NCI-H187 treated with DMSO at 0.1 percent for 48 hours (cell line): ENCODE measurements around the gene C1orf159.
"Not testable (repeated sequence)": the region's sequence is repeated elsewhere in the genome, so short reads cannot be mapped to it uniquely, and the experiment has no call there.

ENCODE experiments used
- DNase-seq: peaks from one replicate; lab custom pipeline; 2025; lab: John Stamatoyannopoulos, UW

Gene C1orf159

DNA sequence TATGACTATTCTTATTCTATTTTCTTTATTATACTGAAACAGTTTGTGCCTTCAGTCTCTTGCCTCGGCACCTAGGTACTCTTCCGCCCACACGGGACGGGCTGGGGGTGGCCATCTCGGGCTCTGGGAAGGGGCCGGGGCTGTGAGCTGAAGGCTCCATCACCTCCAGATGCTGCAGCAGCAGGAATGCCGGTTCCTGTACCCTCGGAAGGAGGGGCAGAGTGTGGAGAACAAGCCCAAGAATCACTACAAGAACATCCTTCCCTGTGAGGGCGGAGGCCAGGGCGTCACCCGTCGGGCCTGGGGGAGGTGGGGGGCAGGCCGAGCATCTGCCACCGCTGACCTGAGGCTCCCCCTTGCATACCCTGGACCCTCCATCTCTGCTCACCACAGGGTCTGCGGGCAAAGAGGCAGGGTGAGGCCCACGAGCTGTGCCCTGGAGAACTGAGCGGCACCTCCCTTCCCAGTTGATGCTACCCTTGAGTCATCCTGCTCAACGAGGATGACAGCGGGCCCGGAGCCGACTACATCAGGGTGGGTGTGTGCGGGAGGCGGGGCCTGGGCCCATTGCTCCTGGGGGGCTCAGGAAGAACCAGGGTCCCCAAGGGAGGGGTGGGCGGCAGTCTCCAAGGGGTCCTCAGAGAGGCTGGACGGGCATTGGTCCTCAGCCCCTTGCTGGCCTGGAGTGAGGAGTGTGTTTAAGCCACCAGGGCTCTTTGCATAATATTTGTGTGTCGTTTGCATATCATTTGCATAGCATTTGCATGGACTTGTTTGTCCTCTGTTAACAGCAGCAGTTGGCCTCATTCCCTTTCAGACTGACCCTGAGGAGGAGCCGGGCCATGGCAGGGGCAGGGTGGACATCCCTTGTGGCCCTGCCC lies 49.2 kb downstream of the C1orf159 start:
- DNase-seq, result no peak

DNA sequence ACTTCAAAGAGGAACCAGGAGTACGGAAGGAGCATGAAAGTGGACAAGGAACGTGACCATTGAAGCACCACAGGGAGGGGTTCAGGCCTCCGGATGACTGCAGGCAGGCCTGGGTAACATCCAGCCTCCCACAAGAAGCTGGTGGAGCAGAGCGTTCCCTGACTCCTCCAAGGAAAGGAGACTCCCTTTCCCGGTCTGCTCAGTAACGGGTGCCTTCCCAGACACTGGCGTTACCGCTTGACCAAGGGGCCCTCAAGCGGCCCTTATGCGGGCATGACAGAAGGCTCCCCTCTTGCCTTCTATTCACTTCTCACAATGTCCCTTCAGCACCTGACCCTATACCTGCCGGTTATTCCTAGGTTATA lies 50.0 kb downstream of the C1orf159 start:
- not testable (repeated sequence) for DNase-seq

DNA sequence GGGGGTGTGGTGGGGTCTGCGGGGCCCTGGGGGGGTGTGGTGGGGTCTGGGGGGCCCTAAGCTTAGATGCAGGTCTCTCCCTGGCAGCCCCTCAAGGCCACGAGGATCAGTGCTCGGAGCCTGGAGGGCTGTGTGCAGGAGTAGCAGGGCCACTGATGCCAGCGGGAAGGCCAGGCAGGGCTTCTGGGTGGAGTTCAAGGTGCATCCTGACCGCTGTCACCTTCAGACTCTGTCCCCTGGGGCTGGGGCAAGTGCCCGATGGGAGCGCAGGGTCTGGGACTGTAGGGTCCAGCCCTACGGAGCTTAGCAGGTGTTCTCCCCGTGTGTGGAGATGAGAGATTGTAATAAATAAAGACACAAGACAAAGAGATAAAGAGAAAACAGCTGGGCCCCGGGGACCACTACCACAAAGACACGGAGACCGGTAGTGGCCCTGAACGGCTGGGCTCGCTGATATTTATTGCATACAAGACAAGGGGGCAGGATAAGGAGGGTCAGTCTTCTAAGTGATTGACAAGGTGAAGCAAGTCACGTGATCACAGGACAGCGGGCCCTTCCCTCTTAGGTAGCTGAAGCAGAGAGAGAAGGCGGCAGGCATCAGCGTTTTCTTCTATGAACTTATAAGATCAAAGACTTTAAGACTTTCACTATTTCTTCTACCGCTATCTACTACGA lies 50.5 kb downstream of the C1orf159 start:
- no peak for DNase-seq

DNA sequence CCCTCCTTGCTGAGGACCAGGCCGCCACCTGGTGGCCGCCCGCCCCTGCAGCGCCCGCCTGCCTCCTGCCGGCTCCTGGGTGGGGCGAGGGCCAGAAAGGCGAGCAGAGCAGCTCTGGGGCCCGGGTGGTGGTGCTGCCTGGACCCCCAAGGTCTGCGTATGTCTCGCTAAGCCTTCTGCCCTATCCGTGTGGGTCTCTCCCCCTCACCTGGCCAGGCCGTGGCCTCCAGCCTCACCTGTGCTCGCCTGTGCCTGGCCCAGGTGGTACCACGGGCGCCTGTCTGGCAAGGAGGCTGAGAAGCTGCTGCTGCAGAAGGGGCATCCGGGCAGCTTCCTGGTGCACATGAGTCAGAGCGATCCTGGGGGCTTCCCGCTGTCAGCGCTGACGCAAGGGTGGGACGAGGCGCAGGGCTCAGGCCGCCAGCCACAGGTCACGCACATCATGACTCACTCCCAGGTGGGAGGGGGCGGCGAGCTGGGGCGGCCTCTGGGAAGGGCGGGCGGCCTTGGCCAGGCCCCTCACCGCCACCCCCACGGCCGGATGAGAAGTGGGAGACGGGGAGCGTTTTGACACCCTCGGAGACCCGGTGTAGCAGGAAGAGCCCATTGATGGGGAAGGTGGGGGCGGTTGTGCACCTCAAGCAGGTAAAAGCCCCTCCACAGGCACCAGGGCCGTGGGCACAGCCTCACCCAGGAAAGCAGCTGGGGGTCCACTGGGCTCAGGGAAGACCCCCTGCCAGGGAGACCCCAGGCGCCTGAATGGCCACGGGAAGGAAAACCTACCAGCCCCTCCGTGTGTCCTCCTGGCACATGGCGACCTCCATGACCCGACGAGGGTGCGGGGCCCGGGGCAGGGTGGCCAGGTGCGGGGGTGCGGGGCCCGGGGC lies 51.7 kb downstream of the C1orf159 start:
- DNase-seq, result no peak

DNA sequence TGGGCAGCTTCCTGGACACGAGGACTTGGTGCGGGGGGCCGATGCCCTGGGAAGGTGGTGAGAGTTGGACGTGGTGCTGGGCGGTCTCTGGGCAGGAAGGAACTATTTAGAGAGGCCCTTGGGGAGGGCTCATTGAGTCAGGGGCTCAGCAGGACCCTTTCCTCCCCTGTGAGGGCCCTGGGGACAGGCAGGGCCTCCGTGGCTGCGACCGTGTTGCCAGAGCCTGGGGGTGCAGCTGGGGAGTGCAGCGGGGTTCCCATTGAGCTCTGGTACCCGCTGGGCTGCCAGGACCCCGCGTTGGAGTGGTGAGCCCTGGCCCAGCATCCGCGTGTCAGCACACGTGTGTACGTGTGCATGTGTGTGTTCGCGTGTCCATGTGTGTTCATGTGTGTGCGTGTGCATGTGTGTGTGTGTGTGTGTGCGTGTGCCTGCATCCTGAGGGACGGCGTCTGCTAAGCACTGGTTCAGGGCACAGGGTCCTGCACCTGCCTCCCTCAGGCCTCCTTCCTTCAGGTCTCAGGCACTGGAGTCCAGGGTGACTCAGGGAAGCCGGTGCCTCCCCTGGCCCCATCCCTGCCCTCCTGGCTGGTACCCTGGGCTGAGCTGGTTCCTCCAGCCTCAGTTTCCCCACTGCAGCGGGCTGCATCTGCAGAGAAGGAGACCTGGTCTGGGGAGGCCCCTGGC lies 52.5 kb downstream of the C1orf159 start:
- DNase-seq, result no peak

DNA sequence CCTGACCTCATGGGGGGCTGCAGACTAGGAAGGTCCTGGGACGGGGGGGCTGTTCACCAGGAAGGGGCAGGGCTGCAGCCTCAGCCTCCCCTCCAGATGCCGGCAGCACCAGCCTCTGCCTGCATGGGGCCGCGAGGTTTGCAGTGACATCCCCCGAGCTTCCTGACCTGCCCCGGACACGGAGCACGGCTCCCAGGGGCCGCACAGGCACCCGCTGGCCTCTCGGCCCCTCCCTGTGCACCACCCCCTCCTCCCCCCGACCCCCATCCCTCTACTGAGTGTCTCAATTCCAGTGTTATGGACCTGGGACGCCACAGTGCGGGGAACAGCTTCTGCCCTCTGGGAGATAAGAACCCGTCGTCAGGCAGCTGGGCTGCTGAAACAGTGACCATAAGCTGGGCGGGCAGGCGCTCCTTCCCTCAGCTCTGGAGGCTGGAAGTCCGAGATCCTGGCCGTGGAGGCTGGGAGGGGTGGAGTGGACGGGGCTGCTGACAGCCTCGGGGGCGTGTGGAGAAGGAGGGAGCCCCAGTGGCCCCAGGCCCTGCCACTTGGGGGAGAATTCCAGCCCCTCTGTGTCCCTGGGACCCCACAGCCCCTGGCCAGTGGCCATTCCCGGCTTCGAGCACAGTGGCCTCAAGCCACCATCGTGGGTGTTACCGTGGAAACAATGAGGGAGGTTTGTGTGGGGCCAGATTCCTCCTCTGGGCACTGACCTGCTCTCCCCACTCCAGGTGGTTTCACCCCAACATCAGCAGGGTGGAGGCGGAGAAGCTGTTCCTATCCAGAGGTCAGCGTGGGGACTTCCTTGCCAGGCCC lies 53.3 kb downstream of the C1orf159 start:
- no peak for DNase-seq

DNA sequence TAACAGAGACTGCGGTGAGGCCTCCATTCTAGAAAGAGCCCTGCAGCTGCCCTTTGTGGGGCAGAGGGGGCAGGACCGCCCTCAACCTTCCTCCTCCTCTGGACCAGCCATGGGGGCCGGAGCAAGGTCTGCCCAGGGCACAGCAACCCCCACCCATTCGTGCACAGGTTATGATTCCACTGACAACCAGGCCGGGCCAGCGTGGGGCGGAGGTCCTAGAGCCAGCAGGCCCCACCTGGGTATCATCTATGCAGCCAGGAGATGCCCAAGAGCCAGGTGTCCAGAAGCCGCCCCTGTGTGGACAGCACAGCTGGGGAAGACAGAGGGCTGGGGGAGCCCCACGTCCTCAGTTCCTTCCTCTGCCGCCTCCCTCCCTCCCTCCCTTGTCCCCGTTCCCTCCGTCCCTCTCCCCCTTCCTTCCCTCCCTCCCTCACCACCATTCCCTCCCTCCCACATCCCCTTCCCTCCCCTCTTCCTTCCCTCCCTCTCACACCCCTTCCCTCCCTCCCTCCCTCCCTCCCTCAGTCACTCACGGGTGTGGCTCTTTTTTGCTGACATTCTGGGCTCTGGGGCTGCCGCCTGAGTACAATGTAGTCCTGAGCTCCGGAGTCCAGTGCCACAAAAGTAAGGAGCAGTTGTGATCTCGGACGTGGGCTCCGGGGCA lies 54.1 kb downstream of the C1orf159 start:
- no peak for DNase-seq

DNA sequence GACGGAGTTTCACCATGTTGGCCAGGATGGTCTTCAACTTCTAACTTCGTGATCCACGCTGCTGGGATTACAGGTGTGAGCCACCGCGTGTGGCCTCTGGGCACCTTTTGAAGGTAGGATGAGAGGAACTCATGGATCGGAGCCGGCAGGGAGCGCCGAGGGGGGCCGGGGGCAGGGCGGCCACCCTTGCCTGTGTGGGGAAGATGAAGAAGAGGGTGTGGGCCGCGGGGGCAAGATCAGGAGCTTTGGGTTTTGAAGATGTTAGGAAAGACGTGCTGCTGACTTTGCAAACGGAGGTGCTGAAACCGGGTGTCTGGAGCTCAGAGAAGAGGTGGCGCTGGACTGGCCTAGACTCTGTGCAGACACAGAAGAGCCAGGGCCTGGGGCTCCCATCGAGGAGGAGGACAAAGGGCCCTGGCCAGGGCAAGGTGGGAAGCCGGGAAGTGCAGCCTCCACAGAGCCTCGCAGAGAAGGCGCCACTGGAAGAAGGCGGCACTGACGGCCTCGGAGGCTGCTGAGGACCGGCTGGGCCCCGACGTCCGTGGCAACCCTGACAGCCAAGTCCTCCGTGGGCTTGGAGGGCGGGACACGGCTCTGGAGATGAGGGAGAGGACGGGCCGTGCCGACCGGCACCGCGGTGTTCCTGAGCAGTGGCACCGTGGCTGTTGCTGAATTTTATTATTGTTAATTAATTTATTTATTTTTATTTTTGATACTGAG lies 55.4 kb downstream of the C1orf159 start:
- DNase-seq, result no peak

DNA sequence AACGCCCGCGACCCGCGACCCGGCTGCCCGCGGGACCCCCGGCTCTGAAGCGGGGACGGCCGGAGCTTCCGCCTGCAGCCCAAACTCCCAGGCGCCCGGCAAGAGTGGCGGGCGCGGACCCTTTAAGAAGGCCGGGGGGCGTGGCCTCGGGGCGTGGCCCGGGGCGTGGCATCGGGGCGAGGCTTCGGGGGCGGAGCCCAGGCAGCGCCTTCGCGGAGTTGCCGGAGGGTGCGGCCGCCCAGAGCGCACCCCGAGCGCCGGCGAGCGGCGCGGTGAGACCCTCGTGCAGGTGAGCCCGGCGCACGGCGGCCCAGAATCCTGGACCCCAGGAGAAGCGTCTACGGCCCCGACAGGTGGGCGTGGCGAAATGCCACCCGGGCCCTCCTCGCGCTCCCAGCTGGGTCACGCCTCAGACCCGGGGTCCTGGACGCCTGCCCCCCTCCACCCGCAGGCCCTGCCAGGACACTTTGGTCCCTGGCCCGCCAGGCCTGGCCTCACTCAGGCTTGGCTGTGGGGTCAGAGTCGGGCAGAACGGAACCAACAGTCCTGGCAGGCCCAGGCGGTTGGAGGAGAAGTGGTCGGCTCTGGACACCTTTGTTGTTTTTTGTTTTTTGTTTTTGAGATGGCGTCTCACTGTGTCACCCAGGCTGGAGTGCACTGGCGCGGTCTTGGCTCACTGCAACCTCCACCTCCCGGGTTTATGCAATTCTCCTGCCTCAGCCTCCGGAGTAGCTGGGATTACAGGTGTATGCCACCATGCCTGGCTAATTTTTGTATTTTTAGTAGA lies 56.2 kb downstream of the C1orf159 start:
- no peak for DNase-seq

DNA sequence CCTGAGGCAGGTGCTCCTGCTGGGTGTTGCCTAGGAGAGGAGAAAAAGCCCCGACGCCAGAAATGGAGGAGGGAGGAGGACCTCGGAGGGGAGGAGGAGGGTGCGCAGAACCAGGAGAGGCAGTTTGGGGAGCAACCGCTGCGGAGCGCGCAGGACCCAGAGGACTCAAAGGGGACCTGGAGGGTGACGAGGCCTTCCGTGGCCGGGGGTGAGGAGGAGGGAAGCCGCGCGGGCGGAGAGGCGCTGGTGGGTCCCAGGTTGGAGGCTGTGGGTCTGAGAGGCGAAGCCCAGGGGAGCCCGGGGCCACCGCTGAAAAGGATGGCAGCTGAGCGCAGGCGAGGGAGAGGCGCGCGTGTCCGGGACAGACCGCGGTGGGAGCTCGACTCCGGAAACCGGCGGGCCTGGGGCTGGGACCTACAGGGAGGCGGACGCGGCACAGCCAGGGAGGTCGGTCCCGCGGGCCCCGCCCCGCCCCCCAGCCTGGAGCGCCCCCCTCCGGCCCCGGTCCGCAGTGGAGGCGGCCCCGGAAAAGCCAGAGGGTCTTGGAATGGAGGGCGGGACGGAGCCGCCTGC lies 56.9 kb downstream of the C1orf159 start:
- DNase-seq, result no peak

DNA sequence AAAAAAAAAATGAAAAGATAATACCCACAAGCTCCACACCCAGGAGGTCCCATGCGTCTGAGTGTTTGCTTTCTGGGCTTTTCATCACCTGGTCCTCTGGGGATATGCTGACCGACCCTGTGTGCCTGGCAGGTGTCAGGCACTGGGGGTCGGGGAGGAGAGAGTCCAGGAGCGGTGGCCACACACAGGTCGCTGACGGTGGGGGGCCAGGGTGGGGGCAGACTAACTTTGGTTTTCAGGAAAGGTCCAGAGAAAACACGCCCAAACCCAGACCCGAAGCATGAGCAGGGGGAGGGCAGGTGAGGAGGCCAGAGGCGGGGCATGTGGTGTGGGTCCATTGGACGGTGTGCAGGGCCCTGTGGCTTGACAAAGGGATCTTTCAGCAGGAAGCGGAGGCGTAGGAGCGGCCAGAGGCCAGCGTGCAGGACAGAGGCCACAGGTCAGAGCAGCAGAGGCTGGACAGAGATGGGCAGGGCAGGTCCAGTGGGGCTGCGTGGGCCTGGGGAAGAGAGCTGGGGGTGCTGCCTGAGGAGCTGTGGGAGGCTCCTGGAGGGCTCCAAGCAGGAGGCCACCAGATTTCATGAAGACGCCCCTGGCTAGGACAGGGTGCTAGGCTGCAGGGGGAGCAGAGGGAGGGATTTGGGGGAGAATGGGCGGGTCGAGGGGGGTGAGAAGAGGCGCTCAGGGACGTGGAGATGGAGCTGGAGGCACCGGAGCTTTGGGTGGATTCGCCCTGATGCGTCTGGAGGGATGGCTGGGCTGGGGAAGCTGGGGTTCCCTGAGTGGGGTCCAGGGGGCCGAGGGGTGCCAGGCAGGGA lies 57.6 kb downstream of the C1orf159 start:
- DNase-seq, result no peak

DNA sequence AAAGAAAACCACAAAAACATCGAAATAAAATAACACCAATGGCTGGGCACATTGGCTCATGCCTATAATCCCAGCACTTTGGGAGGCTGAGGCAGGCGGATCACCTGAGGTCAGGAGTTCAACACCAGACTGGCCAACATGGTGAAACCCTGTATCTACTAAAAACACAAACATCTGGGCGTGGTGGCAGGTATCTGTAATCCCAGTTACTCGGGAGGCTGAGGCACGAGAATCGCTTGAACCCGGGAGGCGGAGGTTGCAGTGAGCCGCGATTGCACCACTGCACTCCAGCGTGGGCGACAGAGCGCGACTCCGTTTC lies 58.2 kb downstream of the C1orf159 start:
- DNase-seq, result not testable (repeated sequence)

DNA sequence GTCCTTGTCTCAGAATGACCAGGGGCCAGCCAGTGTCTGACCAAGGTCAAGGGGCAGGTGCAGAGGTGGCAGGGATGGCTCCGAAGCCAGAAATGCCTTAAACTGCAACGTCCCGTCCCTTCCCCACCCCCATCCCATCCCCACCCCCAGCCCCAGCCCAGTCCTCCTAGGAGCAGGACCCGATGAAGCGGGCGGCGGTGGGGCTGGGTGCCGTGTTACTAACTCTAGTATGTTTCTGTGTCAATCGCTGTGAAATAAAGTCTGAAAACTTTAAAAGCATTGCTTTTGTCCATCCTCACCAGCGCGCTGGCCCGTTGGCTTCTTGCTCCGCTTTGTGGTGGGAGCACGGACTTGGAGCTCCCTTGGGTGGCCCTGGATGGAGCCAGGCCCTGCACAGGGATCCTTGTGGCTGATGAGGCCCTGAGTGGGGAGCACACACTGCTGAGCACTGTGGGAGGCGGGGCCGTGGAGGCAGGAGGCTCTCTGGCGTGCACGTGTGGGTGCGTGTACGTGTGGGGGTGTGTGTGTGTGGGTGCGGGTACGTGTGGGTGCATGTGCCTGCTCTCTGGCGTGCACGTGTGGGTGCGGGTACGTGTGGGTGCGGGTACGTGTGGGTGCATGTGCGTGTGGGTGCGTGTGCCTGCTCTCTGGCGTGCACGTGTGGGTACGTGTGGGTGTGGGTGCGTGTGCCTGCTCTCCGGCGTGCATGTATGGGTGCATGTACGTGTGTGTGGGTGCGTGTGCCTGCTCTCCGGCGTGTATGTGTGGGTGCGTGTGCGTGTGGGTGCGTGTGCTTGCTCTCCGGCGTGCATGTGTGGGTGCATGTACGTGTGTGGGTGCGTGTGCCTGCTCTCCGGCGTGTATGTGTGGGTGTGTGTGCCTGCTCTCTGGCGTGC lies 59.8 kb downstream of the C1orf159 start:
- no peak for DNase-seq

DNA sequence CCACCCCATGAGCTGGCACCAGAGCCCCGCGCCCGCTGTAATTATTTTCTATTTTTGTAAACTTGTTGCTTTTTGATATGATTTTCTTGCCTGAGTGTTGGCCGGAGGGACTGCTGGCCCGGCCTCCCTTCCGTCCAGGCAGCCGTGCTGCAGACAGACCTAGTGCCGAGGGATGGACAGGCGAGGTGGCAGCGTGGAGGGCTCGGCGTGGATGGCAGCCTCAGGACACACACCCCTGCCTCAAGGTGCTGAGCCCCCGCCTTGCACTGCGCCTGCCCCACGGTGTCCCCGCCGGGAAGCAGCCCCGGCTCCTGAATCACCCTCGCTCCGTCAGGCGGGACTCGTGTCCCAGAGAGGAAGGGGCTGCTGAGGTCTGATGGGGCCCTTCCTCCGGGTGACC lies 60.9 kb downstream of the C1orf159 start:
- no peak for DNase-seq

DNA sequence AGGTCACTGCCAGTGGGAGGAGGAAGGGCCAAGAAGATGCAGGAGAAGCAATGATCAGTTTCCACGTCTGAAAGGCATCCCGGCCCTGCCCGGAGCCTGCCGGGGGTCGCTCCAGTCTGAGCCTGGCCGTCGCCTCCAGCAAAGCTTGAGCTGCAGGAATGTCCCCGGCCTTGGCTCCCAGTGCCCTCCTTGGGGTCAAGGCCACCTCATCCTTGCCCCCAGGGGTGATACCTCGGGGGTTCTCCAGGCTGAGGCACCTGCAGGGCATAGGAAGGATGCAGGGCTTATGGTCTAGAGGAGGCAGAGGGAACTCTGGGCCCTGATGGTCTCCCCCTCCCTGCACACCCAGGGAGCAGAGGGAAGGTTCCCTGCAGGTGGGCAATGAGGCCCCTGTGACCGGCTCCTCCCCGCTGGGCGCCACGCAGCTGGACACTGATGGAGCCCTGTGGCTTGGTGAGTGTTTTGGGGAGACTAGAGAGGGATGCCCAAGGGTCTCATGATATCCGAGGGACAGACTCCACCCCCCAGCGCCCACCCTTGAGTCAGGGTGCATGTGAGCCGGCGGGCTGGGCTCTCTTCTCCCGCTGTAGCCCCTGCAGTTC lies 61.7 kb downstream of the C1orf159 start:
- DNase-seq, result no peak

DNA sequence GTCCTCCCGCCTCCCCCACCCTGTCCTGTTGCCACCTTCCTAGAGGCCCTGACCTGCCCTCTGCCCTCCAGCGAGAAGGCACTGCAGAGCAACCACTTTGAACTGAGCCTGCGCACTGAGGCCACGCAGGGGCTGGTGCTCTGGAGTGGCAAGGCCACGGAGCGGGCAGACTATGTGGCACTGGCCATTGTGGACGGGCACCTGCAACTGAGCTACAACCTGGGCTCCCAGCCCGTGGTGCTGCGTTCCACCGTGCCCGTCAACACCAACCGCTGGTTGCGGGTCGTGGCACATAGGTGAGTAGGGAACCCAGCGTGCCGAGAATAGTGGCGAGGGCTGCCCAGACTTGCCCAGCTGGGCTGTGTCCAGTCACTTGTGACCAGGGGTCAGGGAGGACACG lies 62.2 kb downstream of the C1orf159 start:
- no peak for DNase-seq

DNA sequence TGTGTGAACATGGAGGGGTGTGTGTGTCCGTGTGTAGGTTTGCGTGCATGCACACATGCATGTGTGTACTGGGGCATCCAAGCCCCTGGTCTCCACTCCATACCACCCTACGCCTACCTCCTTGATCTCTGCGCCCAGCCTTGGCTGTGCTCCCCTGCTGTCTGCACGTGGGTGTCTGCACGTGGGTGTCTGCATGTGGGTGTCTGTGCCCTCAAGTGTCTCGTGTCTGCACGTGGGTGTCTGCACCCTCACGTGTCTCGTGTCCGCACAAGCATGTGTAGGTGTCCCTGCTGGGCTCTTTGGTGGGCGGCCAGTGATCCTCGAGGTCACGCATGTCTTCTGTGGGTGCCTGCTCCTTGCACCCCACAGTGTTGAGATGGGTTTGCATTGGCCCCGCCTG lies 62.9 kb downstream of the C1orf159 start:
- DNase-seq, result no peak
